IPS DF 6.9 (cell line): ENCODE measurements around the gene DUSP15.

Experiments used
- DNase-seq: peaks from one replicate; pipeline ENCODE4 v3.0.0-alpha.2; 2013; ENCODE audit warnings: low read depth, low spot score
- H3K27ac ChIP-seq: one replicate; pipeline ENCODE4 v1.5.1; 2013; ENCODE audit warnings: low read length, control low read depth
- H3K27me3 ChIP-seq: 2 replicates; pipeline ENCODE4 v1.6.1; 2013; ENCODE audit warnings: mild to moderate bottlenecking, low read length; ENCODE audit not compliant: control insufficient read depth, insufficient read depth
- H3K36me3 ChIP-seq: 2 replicates; pipeline ENCODE4 v1.6.1; 2013; ENCODE audit warnings: low read length; ENCODE audit not compliant: control insufficient read depth, insufficient read depth
- H3K4me1 ChIP-seq: 2 replicates; pipeline ENCODE4 v1.6.1; 2013; ENCODE audit warnings: low read length; ENCODE audit not compliant: control insufficient read depth, insufficient read depth
- H3K4me3 ChIP-seq: 2 replicates; pipeline ENCODE4 v1.5.1; 2013; ENCODE audit warnings: mild to moderate bottlenecking, low read length
- H3K9me3 ChIP-seq: 2 replicates; pipeline ENCODE4 v1.6.1; 2013; ENCODE audit warnings: low read length, inconsistent platforms; ENCODE audit not compliant: control insufficient read depth, insufficient read depth
- WGBS: extraction: QIAGEN DNeasy Blood & Tissue Kit; methylation state at CpG from one replicate; pipeline ENCODE4 v1.1.7; 2013; ENCODE audit warnings: mixed read lengths, missing lambda C conversion rate; ENCODE audit not compliant: insufficient read length, insufficient coverage; 5-methylcytosine and 5-hydroxymethylcytosine counted together

DUSP15 gene

DNA sequence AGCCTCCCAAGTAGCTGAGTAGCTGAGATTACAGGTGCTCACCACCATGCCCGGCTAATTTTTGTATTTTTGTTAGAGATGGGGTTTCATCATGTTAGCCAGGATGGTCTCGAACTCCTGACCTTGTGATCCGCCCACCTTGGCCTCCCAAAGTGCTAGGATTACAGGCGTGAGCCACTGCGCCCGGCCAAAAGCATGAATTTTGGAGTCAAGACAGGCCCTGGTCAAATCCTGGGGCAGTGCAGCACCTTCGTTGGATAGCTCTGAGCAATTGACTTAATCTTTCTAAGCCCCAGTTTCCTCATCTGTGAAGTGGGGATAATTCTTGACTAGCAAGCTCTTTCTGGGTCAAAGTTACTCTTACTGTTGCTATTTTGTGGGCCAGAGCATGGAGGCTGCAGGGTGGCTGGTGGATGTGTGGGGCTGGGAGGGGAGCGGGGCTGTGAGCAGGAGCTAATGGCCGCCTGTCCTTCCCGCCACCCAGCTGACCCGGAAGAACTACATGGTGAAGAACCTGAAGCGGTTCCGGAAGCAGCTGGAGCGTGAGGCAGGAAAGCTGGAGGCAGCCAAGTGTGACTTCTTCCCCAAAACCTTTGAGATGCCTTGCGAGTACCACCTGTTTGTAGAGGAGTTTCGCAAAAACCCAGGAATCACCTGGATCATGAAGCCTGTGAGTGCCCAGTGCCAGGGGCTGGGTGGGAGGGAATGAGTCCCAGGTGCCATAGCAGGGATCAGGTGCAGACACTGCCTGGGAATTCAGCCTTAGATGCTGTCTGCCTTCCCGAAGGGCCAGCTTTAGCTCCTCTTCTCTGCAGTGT is 39.1 kb upstream of the DUSP15 start:
- H3K4me3 ChIP-seq: no peak overlapping the region
- no peaks in the 10 kb centered on the region for H3K27me3 ChIP-seq
- WGBS: no CpG with 5 or more reads among the region's 17 CpGs
- H3K36me3 ChIP-seq: no peaks in the 10 kb centered on the region
- H3K27ac ChIP-seq: no peak overlapping the region
- DNase-seq: no peak
- H3K9me3 ChIP-seq: no peaks in the 10 kb centered on the region
- H3K4me1 ChIP-seq: peaks cover 10% of the 10 kb centered on the region

DNA sequence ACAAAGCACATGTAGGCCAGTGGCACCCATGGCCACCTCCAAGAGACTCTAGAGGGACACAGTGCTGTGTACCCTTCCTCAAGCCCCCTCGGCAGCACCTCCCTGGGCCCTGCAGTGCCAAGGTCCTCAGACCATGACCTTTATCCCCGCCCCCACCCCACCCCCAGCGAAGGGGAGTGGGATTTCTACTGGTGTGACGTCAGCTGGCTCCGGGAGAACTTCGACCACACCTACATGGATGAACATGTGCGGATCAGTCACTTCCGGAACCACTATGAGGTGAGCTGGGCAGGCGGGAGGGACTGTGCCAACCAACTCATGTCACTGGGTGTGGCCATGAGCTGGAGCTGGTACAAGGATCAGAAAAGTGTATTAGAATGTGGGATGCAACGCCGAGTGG is 38.1 kb upstream of the DUSP15 start:
- WGBS: no CpG with 5 or more reads among the region's 11 CpGs
- Histone ChIP-seq H3K4me1 (peaks cover 10% of the 10 kb centered on the region), H3K27me3 (no peaks in the 10 kb centered on the region), H3K27ac (no peak overlapping the region), H3K36me3 (no peaks in the 10 kb centered on the region), H3K9me3 (no peaks in the 10 kb centered on the region), H3K4me3 (no peak overlapping the region)
- DNase-seq: no peak

DNA sequence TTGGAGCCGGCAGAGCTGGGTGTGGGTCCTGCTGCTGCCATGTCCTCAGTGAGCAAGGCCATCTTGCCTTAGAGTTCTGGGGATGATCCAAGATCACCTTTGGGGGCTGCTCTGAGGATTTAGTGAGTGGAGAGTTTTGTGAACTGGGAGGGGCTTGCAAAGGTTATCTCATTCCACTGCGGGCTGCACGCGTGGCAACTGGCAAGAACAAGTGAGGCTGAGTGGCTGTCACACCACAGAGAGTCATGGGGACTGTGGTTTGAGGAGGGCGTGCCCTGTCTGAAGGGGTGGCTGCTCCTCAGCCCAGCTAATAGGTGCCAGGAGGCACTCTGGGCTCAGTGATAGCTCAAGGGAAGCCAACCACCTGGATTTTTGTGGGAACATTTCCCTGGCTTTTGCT is 37.7 kb upstream of the DUSP15 start:
- no peak overlapping the region for H3K27ac ChIP-seq
- WGBS: no CpG with 5 or more reads among the region's 5 CpGs
- H3K27me3 ChIP-seq: no peaks in the 10 kb centered on the region
- no peaks in the 10 kb centered on the region for H3K9me3 ChIP-seq
- peaks cover 10% of the 10 kb centered on the region for H3K4me1 ChIP-seq
- DNase-seq: no peak
- H3K36me3 ChIP-seq: no peaks in the 10 kb centered on the region
- no peak overlapping the region for H3K4me3 ChIP-seq

DNA sequence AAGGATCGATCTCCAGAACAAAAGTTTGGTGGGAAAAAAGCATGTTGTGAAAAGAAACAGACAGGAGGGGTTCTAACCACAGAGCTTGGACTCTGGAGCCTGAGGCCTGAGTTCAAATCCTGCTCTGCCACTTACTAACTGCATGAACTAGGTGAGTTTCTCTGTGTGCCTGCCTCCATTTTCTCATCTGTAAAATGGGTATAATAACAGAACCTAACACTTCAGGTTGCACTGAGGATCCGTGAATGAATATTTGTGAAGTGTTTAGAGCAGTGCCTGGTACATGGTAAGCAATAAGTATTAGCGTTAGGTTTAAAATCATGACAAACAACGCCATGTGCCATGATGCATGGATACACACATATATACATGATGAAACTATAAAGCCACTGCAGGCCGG is 36.7 kb upstream of the DUSP15 start:
- H3K4me1 ChIP-seq: peaks cover 9% of the 10 kb centered on the region
- no peaks in the 10 kb centered on the region for H3K9me3 ChIP-seq
- H3K27ac ChIP-seq: no peak overlapping the region
- H3K36me3 ChIP-seq: no peaks in the 10 kb centered on the region
- no CpG with 5 or more reads among the region's 5 CpGs for WGBS
- H3K4me3 ChIP-seq: no peak overlapping the region
- no peaks in the 10 kb centered on the region for H3K27me3 ChIP-seq
- no peak for DNase-seq

DNA sequence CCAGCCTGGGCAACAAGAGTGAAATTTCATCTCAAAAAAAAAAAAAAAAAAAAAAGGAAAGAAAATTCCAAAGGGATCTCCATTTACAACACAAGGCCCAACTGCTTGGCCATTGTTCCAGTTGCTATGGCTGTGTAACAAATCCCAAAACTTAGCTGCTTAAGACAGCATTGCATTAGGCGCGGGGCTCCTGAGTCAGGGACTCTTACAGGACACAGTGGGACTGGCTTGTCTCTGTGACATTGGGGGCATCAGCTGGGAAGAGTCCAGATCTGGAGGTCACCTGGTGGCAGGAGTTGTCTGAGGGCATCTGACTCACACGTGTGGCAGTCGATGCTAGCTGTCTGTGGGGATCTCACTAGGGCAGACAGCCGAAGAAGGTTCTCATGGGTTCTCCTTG is 35.7 kb upstream of the DUSP15 start:
- WGBS: no CpG with 5 or more reads among the region's 5 CpGs
- no peak for DNase-seq
- no peak overlapping the region for H3K4me3 ChIP-seq
- no peak overlapping the region for H3K27ac ChIP-seq
- peaks cover 3% of the 10 kb centered on the region; the same call in 1 of the 2 replicates for H3K4me1 ChIP-seq
- no peaks in the 10 kb centered on the region for H3K9me3 ChIP-seq
- no peaks in the 10 kb centered on the region for H3K27me3 ChIP-seq
- H3K36me3 ChIP-seq: no peaks in the 10 kb centered on the region

DNA sequence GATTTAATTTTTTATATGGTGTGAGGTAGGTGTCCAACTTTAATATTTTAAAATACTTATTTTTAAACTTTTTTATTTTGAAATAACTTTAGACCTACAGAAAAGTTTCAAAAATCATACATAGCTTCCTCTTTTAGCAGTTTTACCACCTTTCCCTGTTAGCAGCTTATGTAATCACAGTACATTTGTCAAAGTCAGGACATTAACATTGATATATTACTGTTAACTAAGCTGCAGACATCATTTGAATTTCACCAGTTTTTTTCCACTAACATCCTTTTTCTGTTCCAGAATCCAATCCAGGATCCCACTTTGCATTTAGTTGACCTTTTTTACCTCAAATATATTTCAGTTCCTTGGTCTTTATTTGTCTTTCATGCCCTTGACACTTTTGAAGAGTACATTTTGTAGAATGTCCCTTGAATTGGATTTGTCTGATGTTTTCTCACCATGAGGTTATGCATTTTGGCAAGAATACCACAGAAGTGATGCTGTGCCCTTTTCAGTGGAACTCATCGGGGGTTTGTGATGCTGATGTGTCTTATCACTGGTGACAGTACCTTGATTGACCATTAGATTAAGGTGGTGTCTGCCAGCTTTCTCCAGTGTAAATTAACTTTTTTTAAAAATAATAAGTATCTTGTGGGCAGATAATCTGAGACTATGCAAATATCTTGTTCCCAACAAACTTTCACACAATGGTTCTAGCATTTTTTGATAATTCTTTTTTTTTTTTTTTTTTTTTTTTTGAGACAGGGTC is 33.5 kb upstream of the DUSP15 start:
- Histone ChIP-seq H3K4me3 (no peak overlapping the region), H3K36me3 (no peaks in the 10 kb centered on the region), H3K27ac (no peak overlapping the region), H3K4me1 (peaks cover 3% of the 10 kb centered on the region; the same call in 1 of the 2 replicates), H3K27me3 (no peaks in the 10 kb centered on the region), H3K9me3 (no peaks in the 10 kb centered on the region)
- WGBS: no CpG with 5 or more reads among the region's 1 CpG
- no peak for DNase-seq

DNA sequence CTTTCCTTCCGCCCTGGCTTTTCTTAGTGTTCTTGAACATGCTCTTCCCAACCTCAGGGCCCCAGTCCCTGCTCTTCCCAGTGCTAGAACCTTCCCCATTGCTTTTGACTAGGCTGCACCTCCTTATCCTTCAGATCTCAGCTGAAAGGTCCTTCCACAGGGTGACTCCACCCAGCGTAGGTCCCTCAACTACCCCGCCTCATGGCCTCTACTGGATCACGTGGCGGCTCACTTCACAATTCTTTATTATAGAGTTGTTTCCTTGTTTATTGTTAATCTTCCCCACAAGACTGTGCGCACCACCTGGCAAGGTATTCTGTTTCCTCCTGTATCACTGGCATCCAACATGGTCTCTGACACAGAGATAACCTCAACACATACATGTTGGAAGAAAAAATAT is 31.3 kb upstream of the DUSP15 start:
- no peaks in the 10 kb centered on the region for H3K27me3 ChIP-seq
- 0 out of 2 replicates have a peak, but pooled peaks cover 2% of the 10 kb centered on the region for H3K4me1 ChIP-seq
- no peak overlapping the region for H3K4me3 ChIP-seq
- no peak overlapping the region for H3K27ac ChIP-seq
- H3K36me3 ChIP-seq: no peaks in the 10 kb centered on the region
- DNase-seq: no peak
- WGBS: no CpG with 5 or more reads among the region's 6 CpGs
- H3K9me3 ChIP-seq: no peaks in the 10 kb centered on the region

DNA sequence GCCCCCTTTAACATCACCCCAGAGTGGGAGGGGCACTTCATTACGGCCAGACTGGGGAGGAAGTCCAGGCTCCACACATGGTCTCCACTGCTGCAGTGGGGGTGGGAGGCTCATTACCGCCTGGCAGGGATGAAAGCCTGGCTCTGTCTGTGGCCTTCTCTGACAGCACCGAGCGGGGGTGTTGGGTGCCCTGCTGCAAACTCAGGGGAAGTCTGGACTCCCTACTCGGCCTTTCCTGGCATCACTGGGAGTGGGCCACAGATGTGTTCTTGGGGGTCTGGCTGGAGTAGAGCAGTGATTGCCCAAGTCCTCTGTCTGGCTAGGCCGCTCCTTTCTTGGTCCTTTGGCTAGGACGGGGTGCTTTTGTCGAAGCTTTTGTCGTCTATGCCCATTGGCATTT is 27.2 kb upstream of the DUSP15 start:
- Histone ChIP-seq H3K27ac (no peak overlapping the region), H3K4me1 (no peaks in the 10 kb centered on the region), H3K27me3 (no peaks in the 10 kb centered on the region), H3K4me3 (no peak overlapping the region), H3K36me3 (no peaks in the 10 kb centered on the region), H3K9me3 (no peaks in the 10 kb centered on the region)
- DNase-seq: no peak
- no CpG with 5 or more reads among the region's 9 CpGs for WGBS

DNA sequence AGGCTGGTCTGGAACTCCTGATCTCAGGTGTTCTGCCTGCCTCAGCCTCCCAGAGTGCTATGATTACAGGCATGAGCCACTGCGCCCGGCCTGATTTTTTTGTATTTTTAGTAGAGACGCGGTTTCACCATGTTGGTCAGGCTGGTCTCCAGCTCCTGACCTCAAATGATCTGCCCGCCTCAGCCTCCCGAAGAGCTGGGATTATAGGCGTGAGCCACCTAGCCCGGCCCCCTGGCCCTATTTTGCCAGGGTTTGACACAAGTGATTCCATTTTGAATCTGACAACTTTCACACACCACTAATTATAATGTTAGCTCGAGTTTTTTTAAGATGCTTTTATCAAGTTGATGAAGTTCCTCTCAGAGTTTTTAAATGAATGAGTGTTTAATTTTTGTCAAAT is 25.7 kb upstream of the DUSP15 start:
- WGBS: no CpG with 5 or more reads among the region's 9 CpGs
- H3K9me3 ChIP-seq: no peaks in the 10 kb centered on the region
- H3K27ac ChIP-seq: no peak overlapping the region
- H3K4me1 ChIP-seq: no peaks in the 10 kb centered on the region
- no peaks in the 10 kb centered on the region for H3K36me3 ChIP-seq
- no peak for DNase-seq
- H3K4me3 ChIP-seq: no peak overlapping the region
- H3K27me3 ChIP-seq: no peaks in the 10 kb centered on the region

DNA sequence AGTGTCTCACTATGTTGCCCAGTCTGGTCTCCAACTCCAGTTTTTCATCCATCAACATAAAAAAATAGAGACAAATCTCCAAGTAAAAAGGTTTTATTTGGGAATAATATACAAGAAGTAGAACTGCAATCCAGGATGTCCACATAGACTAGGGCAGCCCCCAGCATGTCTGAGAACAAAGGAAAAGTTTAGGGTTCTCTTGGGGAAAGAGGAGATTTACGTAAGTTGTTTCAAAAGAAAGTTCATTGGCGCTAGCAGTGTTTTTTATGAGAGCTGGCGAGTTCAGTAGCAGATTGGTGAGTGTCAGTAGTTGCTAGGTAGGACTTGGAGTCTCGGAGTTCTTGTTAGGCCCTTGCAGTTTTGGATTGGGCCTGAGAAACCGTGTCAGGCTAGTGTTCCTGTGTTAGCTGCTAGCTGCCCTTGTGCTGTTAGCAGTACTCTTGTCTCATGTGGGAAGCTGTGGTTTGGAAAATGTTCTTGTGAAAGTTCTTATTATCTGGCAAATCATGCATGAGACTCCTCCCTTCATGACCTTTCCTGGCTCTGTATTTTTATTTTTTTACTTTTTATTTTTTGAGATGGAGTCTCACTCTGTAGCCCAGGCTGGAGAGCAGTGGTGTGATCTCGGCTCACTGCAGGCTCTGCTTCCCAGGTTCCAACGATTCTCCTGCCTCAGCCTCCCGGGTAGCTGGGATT is 24.8 kb upstream of the DUSP15 start:
- H3K36me3 ChIP-seq: no peaks in the 10 kb centered on the region
- no peak overlapping the region for H3K4me3 ChIP-seq
- H3K27me3 ChIP-seq: no peaks in the 10 kb centered on the region
- no peak for DNase-seq
- H3K9me3 ChIP-seq: no peaks in the 10 kb centered on the region
- H3K4me1 ChIP-seq: no peaks in the 10 kb centered on the region
- no peak overlapping the region for H3K27ac ChIP-seq
- WGBS: no CpG with 5 or more reads among the region's 8 CpGs
